GM18858 (cell line): ENCODE results near the gene GOLPH3L.
"Not testable (repeated sequence)": the region's sequence is repeated elsewhere in the genome, so short reads cannot be mapped to it uniquely, and the experiment has no call there.

Experiments used
- ATAC-seq: cut with Tn5 transposase; IDR thresholded peaks from one replicate; pipeline ENCODE4 v1.9.1; 2021; ENCODE audit not compliant: unreplicated experiment

The GOLPH3L gene

DNA sequence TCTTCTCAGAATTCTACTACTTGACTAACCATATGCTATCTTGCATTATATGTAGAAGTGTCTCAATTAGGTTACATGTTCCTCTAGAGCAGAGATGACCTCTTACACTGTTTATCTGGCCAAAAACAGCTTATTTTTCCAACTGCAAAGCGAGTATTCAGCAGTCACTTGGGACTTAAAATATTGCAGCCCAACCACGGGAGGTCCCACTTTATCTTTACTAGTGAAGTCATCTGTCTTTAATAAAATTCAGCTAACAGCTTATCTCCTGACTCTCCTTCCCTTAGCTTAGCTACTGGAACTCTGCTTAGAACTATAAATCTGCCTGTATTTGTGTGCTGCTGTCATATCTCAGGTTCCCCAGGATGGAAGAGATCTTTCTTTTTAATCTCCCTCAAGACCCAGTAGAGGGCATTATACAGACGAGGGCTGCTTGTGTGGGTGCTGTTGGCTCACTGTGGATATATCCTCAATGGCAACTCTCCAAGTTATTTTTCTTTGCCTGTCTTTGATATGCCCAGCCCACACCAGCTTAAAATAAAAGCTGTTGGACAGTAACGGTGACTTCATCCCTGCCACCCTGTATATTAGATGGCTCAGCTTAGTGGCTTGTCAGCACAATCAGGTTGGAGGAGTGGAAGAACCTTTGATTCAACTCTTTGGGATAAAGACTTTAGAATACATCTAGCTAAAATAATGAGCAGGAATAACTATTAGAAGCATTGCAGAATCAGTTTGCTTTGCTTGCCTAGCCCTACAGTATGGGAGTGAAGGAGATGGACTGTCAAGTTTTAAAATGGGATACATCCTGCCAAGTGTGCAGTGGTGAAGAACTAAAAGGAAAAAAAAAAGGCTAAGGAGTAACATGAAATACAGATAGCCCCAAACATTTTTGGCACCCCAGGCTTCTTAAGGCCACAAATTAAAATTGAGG, 77.1 kb downstream of the GOLPH3L start:
- ATAC-seq, result no peak

DNA sequence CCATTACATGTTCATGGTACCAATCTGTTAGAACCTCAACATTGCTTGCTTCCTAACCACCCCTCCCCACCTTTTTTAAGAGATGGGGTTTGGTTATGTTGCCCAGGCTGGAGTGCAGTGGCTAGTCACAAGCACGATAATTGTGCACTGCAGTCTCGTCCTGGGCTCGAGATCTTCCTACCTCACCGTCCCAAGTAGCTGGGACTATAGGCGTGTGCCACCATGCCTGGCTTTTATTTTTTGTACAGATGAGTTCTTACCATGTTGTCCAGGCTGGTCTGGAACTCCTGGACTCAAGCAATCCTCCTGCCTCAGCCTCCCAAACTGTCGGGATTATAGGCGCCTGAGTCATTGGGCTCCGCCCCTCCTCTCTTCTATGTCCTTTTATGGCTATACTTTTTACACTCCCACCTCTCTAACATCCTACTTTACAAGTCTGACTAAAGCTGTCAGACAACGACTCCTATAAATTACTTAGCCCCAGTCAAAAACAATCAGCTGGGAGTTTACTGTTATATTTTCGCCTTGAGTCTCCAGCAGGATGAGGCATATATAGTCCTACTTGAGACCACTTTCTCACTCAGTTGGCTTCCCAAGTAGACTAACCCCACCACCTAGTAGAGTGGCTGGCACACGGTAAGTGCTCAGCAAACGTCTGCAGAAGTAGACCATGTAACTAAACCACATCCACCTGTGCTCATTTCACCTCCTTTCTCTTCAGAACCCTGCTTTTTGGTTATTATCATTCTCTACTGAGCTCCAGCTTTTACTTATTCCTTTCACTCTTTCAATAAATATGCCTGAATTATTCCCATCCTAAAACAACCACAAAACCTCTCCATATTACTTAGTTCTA, 81.4 kb downstream of the GOLPH3L start:
- ATAC-seq, result no peak

DNA sequence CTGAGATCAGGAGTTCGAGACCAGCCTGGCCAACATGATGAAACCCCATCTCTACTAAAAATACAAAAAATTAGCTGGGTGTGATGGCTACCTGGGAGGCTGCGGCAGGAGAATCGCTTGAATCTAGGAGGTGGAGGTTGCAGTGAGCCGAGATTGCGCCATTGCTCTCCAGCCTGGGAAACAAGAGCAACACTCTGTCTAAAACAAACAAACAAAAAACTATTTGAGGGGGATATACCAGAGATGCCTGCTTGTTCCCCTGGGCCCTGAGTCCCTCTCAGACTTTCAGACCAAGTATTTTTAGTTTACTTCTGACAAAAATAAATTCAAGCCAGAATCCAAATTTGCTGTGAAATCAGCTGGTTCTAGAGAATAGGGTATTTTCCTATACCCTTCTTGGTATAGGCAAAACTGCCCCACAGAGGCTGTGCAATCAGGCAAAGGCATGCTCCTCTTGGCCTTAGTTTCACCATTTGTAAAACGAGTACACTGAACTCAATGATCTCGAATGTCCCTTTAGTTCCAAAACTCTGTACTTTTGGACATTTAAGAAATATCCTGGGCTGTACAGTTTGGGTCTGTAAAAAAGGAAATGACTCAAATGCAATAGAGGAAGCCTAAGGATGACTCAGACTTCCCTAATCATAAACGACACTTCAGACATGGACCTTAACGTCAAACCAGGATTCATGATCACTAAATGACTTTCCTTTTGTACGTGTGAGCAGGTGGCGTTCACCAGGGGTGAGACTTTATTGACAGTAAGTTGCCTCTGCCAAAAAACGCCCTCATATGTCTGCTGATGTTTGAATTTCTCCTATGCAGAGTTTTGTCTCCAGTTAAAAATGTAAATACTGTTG, 83.7 kb downstream of the GOLPH3L start:
- peak; percentile 32 for ATAC-seq

GRCh38 chr1:150612014-150612345, 85.0 kb downstream of the GOLPH3L start:
- no peak for ATAC-seq

- no peak for ATAC-seq
Measured at GRCh38 chr1:150610576-150610975, 86.4 kb downstream of the GOLPH3L start.

DNA sequence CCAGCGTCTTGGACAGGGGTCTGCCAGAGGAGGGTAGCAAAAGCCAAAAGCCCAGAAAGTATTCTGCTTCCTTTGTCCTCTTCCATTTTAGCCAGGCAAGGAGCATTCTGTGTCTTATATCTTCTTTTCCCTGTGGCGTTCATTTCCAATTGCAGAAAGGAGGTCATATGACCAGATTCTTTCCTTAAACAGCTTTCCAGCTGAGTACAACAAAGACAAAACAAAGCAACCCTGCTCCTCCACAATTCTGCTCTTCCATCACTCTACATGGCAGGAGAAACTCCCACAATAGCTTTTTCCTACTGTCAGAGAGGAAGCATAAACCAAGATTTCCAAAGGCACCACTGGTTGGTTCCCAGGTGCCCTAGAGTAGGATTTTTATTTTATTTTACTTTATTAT, 87.2 kb downstream of the GOLPH3L start:
- ATAC-seq, result no peak

GRCh38 chr1:150606463-150607142, 90.4 kb downstream of the GOLPH3L start:
- ATAC-seq, result no peak

- ATAC-seq, result not testable (repeated sequence)
Measured at GRCh38 chr1:150605451-150605731, 91.6 kb downstream of the GOLPH3L start.

GRCh38 chr1:150604226-150604588, 92.7 kb downstream of the GOLPH3L start:
- ATAC-seq, result no peak

- ATAC-seq, result no peak
Measured at GRCh38 chr1:150603711-150604110, 93.2 kb downstream of the GOLPH3L start.

- not testable (repeated sequence) for ATAC-seq
Measured at GRCh38 chr1:150602372-150602771, 94.6 kb downstream of the GOLPH3L start.

- no peak for ATAC-seq
Measured at GRCh38 chr1:150601540-150601939, 95.4 kb downstream of the GOLPH3L start.

DNA sequence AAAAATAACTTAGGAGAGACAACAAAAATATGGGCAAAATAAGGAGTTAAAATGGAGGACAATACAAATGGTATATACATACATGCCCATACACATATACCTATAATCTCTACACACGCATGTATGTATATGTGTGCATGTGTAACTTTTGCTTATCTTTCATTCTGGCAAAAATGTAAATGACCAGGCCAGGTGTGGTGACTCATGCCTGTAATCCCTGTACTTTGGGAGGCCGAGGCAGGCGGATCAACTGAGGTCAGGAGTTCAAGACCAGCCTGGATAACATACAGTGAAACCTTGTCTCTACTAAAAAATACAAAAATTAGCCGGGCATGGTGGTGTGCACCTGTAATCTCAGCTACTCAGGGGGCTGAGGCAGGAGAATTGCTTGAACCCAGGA, 98.6 kb downstream of the GOLPH3L start:
- ATAC-seq, result not testable (repeated sequence)

GRCh38 chr1:150596976-150597375, 100.0 kb downstream of the GOLPH3L start:
- no peak for ATAC-seq
